Ovary (tissue), 3 donors: ENCODE results near the gene ARVCF.

Source experiments
- POLR2A ChIP-seq: fragments of 450-650 bp; IDR thresholded peaks from one replicate; pipeline ENCODE4 v1.6.1; 2017; ENCODE audit warnings: antibody characterized with exemption, mild to moderate bottlenecking, moderate library complexity
- TF ChIP-seq, protein P1 (sequence below), 3 donors: fragments of 450-650 bp in 2 of 3; fragments of 200-600 bp in 1 of 3; IDR thresholded peaks; one replicate each; pipeline versions ENCODE4 v1.5.1 to v1.8.0; 2016 to 2022; ENCODE audit warnings: antibody characterized with exemption in 3 of 3, mild to moderate bottlenecking in 1 of 3
- donor health status: DM: no; HTN: no; CAD: no.

- TF ChIP-seq, protein P1, sequence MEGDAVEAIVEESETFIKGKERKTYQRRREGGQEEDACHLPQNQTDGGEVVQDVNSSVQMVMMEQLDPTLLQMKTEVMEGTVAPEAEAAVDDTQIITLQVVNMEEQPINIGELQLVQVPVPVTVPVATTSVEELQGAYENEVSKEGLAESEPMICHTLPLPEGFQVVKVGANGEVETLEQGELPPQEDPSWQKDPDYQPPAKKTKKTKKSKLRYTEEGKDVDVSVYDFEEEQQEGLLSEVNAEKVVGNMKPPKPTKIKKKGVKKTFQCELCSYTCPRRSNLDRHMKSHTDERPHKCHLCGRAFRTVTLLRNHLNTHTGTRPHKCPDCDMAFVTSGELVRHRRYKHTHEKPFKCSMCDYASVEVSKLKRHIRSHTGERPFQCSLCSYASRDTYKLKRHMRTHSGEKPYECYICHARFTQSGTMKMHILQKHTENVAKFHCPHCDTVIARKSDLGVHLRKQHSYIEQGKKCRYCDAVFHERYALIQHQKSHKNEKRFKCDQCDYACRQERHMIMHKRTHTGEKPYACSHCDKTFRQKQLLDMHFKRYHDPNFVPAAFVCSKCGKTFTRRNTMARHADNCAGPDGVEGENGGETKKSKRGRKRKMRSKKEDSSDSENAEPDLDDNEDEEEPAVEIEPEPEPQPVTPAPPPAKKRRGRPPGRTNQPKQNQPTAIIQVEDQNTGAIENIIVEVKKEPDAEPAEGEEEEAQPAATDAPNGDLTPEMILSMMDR (IDR thresholded peaks at IDR 0.05) = no peak
- TF ChIP-seq POLR2A = no peak
Observed at GRCh38 chr22:19927696-19928095, 88.9 kb downstream of the ARVCF start.
